ENCODE data around the gene SIRPB2.

DNA sequence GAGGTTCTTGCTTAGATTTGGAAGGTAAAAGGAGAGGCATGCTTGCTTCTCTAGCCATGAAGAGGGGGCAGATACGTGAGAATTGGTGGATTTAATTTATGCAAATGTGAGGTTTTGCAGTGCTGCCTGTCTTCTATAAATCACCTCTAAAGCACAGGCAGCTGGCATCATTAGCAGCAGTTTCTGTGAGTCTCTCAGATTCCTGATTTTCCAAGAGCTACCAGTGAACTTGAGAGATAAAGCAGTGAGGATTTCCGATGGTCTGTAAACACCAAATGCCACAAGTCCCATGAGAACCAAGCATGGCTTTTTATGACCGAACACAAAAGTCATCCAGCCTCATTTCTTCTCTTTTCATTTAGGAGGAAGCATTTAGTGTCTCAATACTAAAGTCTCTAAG is 3.2 kb upstream of the SIRPB2 start:
- TF ChIP-seq, protein P1, sequence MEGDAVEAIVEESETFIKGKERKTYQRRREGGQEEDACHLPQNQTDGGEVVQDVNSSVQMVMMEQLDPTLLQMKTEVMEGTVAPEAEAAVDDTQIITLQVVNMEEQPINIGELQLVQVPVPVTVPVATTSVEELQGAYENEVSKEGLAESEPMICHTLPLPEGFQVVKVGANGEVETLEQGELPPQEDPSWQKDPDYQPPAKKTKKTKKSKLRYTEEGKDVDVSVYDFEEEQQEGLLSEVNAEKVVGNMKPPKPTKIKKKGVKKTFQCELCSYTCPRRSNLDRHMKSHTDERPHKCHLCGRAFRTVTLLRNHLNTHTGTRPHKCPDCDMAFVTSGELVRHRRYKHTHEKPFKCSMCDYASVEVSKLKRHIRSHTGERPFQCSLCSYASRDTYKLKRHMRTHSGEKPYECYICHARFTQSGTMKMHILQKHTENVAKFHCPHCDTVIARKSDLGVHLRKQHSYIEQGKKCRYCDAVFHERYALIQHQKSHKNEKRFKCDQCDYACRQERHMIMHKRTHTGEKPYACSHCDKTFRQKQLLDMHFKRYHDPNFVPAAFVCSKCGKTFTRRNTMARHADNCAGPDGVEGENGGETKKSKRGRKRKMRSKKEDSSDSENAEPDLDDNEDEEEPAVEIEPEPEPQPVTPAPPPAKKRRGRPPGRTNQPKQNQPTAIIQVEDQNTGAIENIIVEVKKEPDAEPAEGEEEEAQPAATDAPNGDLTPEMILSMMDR (IDR thresholded peaks at IDR 0.05; ENCODE audit: low read depth, low read length, missing input control): no peak
- TF ChIP-seq TAF1 (conservative IDR thresholded peaks at IDR 0.05): no peak
- no peak for TF ChIP-seq FOXA1 (IDR thresholded peaks at IDR 0.05)
- no peak for TF ChIP-seq SP1 (IDR thresholded peaks at IDR 0.05)
- no peak for TF ChIP-seq EGR1 (IDR thresholded peaks at IDR 0.05; ENCODE audit: low read depth in 2 of 2)
- TF ChIP-seq JUND (IDR thresholded peaks at IDR 0.05): no peak
- no peak for TF ChIP-seq YY1 (IDR thresholded peaks at IDR 0.05)
- TF ChIP-seq, protein P2, sequence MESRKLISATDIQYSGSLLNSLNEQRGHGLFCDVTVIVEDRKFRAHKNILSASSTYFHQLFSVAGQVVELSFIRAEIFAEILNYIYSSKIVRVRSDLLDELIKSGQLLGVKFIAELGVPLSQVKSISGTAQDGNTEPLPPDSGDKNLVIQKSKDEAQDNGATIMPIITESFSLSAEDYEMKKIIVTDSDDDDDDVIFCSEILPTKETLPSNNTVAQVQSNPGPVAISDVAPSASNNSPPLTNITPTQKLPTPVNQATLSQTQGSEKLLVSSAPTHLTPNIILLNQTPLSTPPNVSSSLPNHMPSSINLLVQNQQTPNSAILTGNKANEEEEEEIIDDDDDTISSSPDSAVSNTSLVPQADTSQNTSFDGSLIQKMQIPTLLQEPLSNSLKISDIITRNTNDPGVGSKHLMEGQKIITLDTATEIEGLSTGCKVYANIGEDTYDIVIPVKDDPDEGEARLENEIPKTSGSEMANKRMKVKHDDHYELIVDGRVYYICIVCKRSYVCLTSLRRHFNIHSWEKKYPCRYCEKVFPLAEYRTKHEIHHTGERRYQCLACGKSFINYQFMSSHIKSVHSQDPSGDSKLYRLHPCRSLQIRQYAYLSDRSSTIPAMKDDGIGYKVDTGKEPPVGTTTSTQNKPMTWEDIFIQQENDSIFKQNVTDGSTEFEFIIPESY (IDR thresholded peaks at IDR 0.05): no peak
